Activated T-helper 1 cell treated with anti-CD3 and anti-CD28 coated beads, Interleukin-12 subunit alpha, Interleukin-12 subunit beta, Interleukin-2, Interleukin-4 antibody, amounts not matched to agents 30 ng/mL and 10 ng/mL and 1 ng/mL, durations not matched to agents 14 hours and 24 hours and 36 hours (primary cell): ENCODE measurements around the gene SLC30A2. TPM values are rescaled to one million over a fixed set of nuclear protein-coding genes. Genes with fewer than 3 reads are reported as not detected.
"Not testable (repeated sequence)": the region's sequence is repeated elsewhere in the genome, so short reads cannot be mapped to it uniquely, and the experiment has no call there.

Experiments
- DNase-seq: peaks from one replicate; pipeline ENCODE4 v3.0.0; 2021; ENCODE audit warnings: low spot score
- H3K27ac Mint-ChIP-seq: one replicate; pipeline ENCODE4 v1.8.0; 2021; ENCODE audit warnings: mild to moderate bottlenecking, mixed read lengths
- H3K27me3 Mint-ChIP-seq: one replicate; pipeline ENCODE4 v1.8.0; 2022; ENCODE audit warnings: mild to moderate bottlenecking, moderate library complexity, mixed read lengths; ENCODE audit not compliant: insufficient read depth
- H3K36me3 Mint-ChIP-seq: one replicate; pipeline ENCODE4 v1.8.0; 2021; ENCODE audit warnings: low read depth, mixed read lengths
- H3K4me1 Mint-ChIP-seq: one replicate; pipeline ENCODE4 v1.8.0; 2021; ENCODE audit warnings: low read depth, mixed read lengths
- H3K4me3 Mint-ChIP-seq: one replicate; pipeline ENCODE4 v1.8.0; 2021; ENCODE audit warnings: mild to moderate bottlenecking, moderate library complexity, mixed read lengths
- H3K9me3 Mint-ChIP-seq: one replicate; pipeline ENCODE4 v1.8.0; 2021; ENCODE audit warnings: mixed read lengths
- intact Hi-C: fragments of 100-400 bp; cut with micrococcal nuclease; formaldehyde crosslinking; loops from one replicate; pipeline ENCODE4 v1.15.1; 2024
- total RNA-seq: library from RNA; stranded (reverse); gene quantifications from 2 replicates; pipeline ENCODE4 v1.2.3, GENCODE V29; 2022

The SLC30A2 gene
- total RNA-seq: not detected in 2 replicates

- intact Hi-C loops: no loop called here
- Mint-ChIP-seq H3K27me3 (peaks cover 62% of the 10 kb centered on the region), H3K27ac (peak within 1 kb of the TSS; percentile 58), H3K9me3 (no peaks in the 10 kb centered on the region), H3K4me3 (no peak within 1 kb of the TSS), H3K4me1 (no peaks in the 10 kb centered on the region), H3K36me3 (no peaks in the 10 kb centered on the region)
- no peak for DNase-seq
These were observed at the start of gene SLC30A2 for GRCh38 chr1:26045722-26046245. SLC30A2 (minus strand) TSS chr1:26046118; CDS start chr1:26045896, 222 bp downstream.

GRCh38 chr1:26094677-26095383, 48.9 kb upstream of the SLC30A2 start:
- no peaks in the 10 kb centered on the region for H3K36me3 Mint-ChIP-seq
- no peak for DNase-seq
- peaks cover 39% of the 10 kb centered on the region for H3K27me3 Mint-ChIP-seq
- intact Hi-C loops: no loop called here
- no peak overlapping the region for H3K27ac Mint-ChIP-seq
- H3K4me1 Mint-ChIP-seq: peaks cover 6% of the 10 kb centered on the region
- H3K9me3 Mint-ChIP-seq: no peaks in the 10 kb centered on the region
- H3K4me3 Mint-ChIP-seq: no peak overlapping the region

- no peaks in the 10 kb centered on the region for H3K9me3 Mint-ChIP-seq
- no peak for DNase-seq
- H3K27ac Mint-ChIP-seq: no peak overlapping the region
- no peak overlapping the region for H3K4me3 Mint-ChIP-seq
- H3K36me3 Mint-ChIP-seq: no peaks in the 10 kb centered on the region
- intact Hi-C loops: no loop called here
- H3K27me3 Mint-ChIP-seq: peaks cover 39% of the 10 kb centered on the region
- peaks cover 6% of the 10 kb centered on the region for H3K4me1 Mint-ChIP-seq
These were observed 48.3 kb upstream of the SLC30A2 start for GRCh38 chr1:26094076-26094669.

- intact Hi-C loops, H3K27ac Mint-ChIP-seq: not testable (repeated sequence)
These were observed 47.7 kb upstream of the SLC30A2 start for GRCh38 chr1:26093569-26093968.

GRCh38 chr1:26092422-26092821, 46.5 kb upstream of the SLC30A2 start:
- peaks cover 43% of the 10 kb centered on the region for H3K27me3 Mint-ChIP-seq
- H3K4me1 Mint-ChIP-seq: no peaks in the 10 kb centered on the region
- no peak for DNase-seq
- intact Hi-C loops: no loop called here
- H3K36me3 Mint-ChIP-seq: no peaks in the 10 kb centered on the region
- no peak overlapping the region for H3K27ac Mint-ChIP-seq
- no peaks in the 10 kb centered on the region for H3K9me3 Mint-ChIP-seq
- H3K4me3 Mint-ChIP-seq: no peak overlapping the region

More at GRCh38 chr1:26093569-26093968, 47.7 kb upstream of the SLC30A2 start:
- H3K36me3 Mint-ChIP-seq, H3K4me3 Mint-ChIP-seq, DNase-seq, H3K4me1 Mint-ChIP-seq, H3K9me3 Mint-ChIP-seq: not testable (repeated sequence)
- H3K27me3 Mint-ChIP-seq: peaks cover 40% of the 10 kb centered on the region

GRCh38 chr1:26090893-26091292, 45.0 kb upstream of the SLC30A2 start:
- no peak for DNase-seq
- Mint-ChIP-seq H3K4me1 (no peaks in the 10 kb centered on the region), H3K36me3 (no peaks in the 10 kb centered on the region), H3K4me3 (no peak overlapping the region), H3K9me3 (no peaks in the 10 kb centered on the region), H3K27me3 (peaks cover 40% of the 10 kb centered on the region), H3K27ac (no peak overlapping the region)
- intact Hi-C loops: no loop called here

- Mint-ChIP-seq H3K27ac (no peak overlapping the region), H3K4me3 (no peak overlapping the region), H3K4me1 (no peaks in the 10 kb centered on the region), H3K27me3 (peaks cover 35% of the 10 kb centered on the region), H3K36me3 (no peaks in the 10 kb centered on the region), H3K9me3 (no peaks in the 10 kb centered on the region)
- intact Hi-C loops: no loop called here
- no peak for DNase-seq
These were observed 43.2 kb upstream of the SLC30A2 start for GRCh38 chr1:26089125-26089524.

- intact Hi-C loops: no loop called here
- Mint-ChIP-seq H3K4me1 (no peaks in the 10 kb centered on the region), H3K27ac (no peak overlapping the region), H3K9me3 (no peaks in the 10 kb centered on the region), H3K27me3 (peaks cover 16% of the 10 kb centered on the region), H3K4me3 (no peak overlapping the region), H3K36me3 (no peaks in the 10 kb centered on the region)
- DNase-seq: no peak
These were observed 38.9 kb upstream of the SLC30A2 start for GRCh38 chr1:26084844-26085243.

GRCh38 chr1:26084091-26084561, 38.2 kb upstream of the SLC30A2 start:
- no peak overlapping the region for H3K4me3 Mint-ChIP-seq
- no peaks in the 10 kb centered on the region for H3K4me1 Mint-ChIP-seq
- intact Hi-C loops: no loop called here
- no peaks in the 10 kb centered on the region for H3K9me3 Mint-ChIP-seq
- H3K36me3 Mint-ChIP-seq: no peaks in the 10 kb centered on the region
- DNase-seq: no peak
- H3K27me3 Mint-ChIP-seq: peaks cover 16% of the 10 kb centered on the region
- H3K27ac Mint-ChIP-seq: no peak overlapping the region

- no peaks in the 10 kb centered on the region for H3K36me3 Mint-ChIP-seq
- intact Hi-C loops: no loop called here
- no peak for DNase-seq
- H3K27me3 Mint-ChIP-seq: peaks cover 16% of the 10 kb centered on the region
- H3K4me1 Mint-ChIP-seq: no peaks in the 10 kb centered on the region
- no peak overlapping the region for H3K27ac Mint-ChIP-seq
- H3K9me3 Mint-ChIP-seq: no peaks in the 10 kb centered on the region
- no peak overlapping the region for H3K4me3 Mint-ChIP-seq
These were observed 37.3 kb upstream of the SLC30A2 start for GRCh38 chr1:26083208-26083607.

- Mint-ChIP-seq H3K4me1 (no peaks in the 10 kb centered on the region), H3K4me3 (no peak overlapping the region), H3K36me3 (no peaks in the 10 kb centered on the region), H3K27me3 (peaks cover 21% of the 10 kb centered on the region), H3K27ac (no peak overlapping the region), H3K9me3 (no peaks in the 10 kb centered on the region)
- intact Hi-C loops: no loop called here
- DNase-seq: no peak
These were observed 36.1 kb upstream of the SLC30A2 start for GRCh38 chr1:26082020-26082350.

- H3K27me3 Mint-ChIP-seq: peaks cover 18% of the 10 kb centered on the region
- intact Hi-C loops: no loop called here
- H3K4me3 Mint-ChIP-seq: no peak overlapping the region
- no peak overlapping the region for H3K27ac Mint-ChIP-seq
- H3K36me3 Mint-ChIP-seq: no peaks in the 10 kb centered on the region
- H3K9me3 Mint-ChIP-seq: no peaks in the 10 kb centered on the region
- DNase-seq: no peak
- H3K4me1 Mint-ChIP-seq: peaks cover under 1% of the 10 kb centered on the region
These were observed 35.5 kb upstream of the SLC30A2 start for GRCh38 chr1:26081267-26082019.
